Measurements from ENCODE around the gene LRRC56. TPM values are rescaled to one million over a fixed set of nuclear protein-coding genes. Genes with fewer than 3 reads are reported as not detected.
A peak's percentile ranks its signal among the peaks of the same experiment; 100 is the strongest.

The LRRC56 gene
- total and polyA plus RNA-seq, 2 of the 13 experiments (the other 11 are each of a cell fraction or from before 2014, with no cell fraction given) = 0.11 to 0.29 TPM

- Histone ChIP-seq H3K4me3 (replicated peaks in 1 of 3; ENCODE audit: insufficient read depth in 1 of 3, low read depth in 2 of 3, low read length in 3 of 3) (no peak overlapping the region), H3K9me3 (ENCODE audit: low read length) (no peaks in the 10 kb centered on the region), H3K36me3 (replicated peaks in 1 of 2; ENCODE audit: control insufficient read depth in 1 of 2, insufficient read depth in 2 of 2, low read length in 2 of 2) (no peaks in the 10 kb centered on the region), H2AFZ (ENCODE audit: low read length) (no peak overlapping the region), H3K27ac (ENCODE audit: extremely low read length, insufficient read depth, low read length) (no peak overlapping the region), H3K79me2 (ENCODE audit: insufficient read depth, low read length) (no peaks in the 10 kb centered on the region), H3K4me1 (ENCODE audit: insufficient read depth, low read length) (peaks cover 44% of the 10 kb centered on the region), H3K9ac (ENCODE audit: insufficient read depth, low read depth, low read length) (no peak overlapping the region), H3K27me3 (ENCODE audit: control insufficient read depth in 1 of 2, insufficient read depth in 2 of 2, low read length in 2 of 2) (0 out of 5 replicates have a peak, but pooled peaks cover 0 to 1% of the 10 kb centered on the region in 2 experiments), H3K4me2 (ENCODE audit: low read depth, low read length) (peak overlapping the region; percentile 58), H4K20me1 (ENCODE audit: insufficient read depth, low read length) (no peaks in the 10 kb centered on the region)
- no TSS peak for BruUV-seq (replicated peaks)
- in situ Hi-C loops (cut with HindIII; ENCODE audit: extremely low pct_ligation_motif_present, low pct_unique_long_range_greater_than_20kb) (no loop called here), intact Hi-C loops (cut with micrococcal nuclease; ENCODE audit: unreplicated experiment) (no loop called here)
- FAIRE-seq = no peak
- peak; percentile 13 for ATAC-seq
- 51% methylated on average over 10 of the region's 10 CpGs for WGBS (ENCODE audit: low lambda C conversion rate)
- ChIA-PET POLR2A (no interaction called here), CTCF (ENCODE audit: low intra/inter-chr PET ratio, low total read pairs) (no interaction called here)
- no peak for DNase-seq (ENCODE audit: low spot score)
- TF ChIP-seq ZKSCAN1 (IDR thresholded peaks at IDR 0.05; ENCODE audit: low read length) (no peak), MEIS2 (CRISPR knock-in tag; IDR thresholded peaks at IDR 0.05) (peak; percentile 6; the same call in 1 of the 2 replicates), DNMT1 (CRISPR knock-in tag; IDR thresholded peaks at IDR 0.05) (0 out of 2 replicates have a peak, but pooled peaks have one; percentile 38), ZNF687 (CRISPR knock-in tag; IDR thresholded peaks at IDR 0.05) (peak; percentile 26; the same call in 1 of the 2 replicates), DR1 (CRISPR knock-in tag; IDR thresholded peaks at IDR 0.05) (0 out of 2 replicates have a peak, but pooled peaks have one; percentile 1), KAT2B (IDR thresholded peaks at IDR 0.05; ENCODE audit: borderline replicate concordance, low read depth, low read length) (no peak), MTERF4 (CRISPR knock-in tag; IDR thresholded peaks at IDR 0.05) (0 out of 2 replicates have a peak, but pooled peaks have one; percentile 54), ZHX2 (IDR thresholded peaks at IDR 0.05; ENCODE audit: low read depth) (no peak), ZHX2 (CRISPR knock-in tag; IDR thresholded peaks at IDR 0.05; ENCODE audit: borderline replicate concordance) (no peak), TCF7 (IDR thresholded peaks at IDR 0.05; ENCODE audit: low read depth) (no peak), AKAP8 (CRISPR knock-in tag; IDR thresholded peaks at IDR 0.05) (0 out of 2 replicates have a peak, but pooled peaks have one; percentile 62), DPF2 (CRISPR knock-in tag; IDR thresholded peaks at IDR 0.05; ENCODE audit: borderline replicate concordance, low read depth) (no peak), PRMT3 (CRISPR knock-in tag; IDR thresholded peaks at IDR 0.05; ENCODE audit: borderline replicate concordance, low read depth) (no peak)
Observed at GRCh38 chr11:521177-521688, 16.1 kb upstream of the LRRC56 start.
